HK-2 (cell line): Measurements from ENCODE around the gene MMAB.

Source experiments
- DNase-seq: peaks from one replicate; pipeline ENCODE4 v3.0.0-alpha.2; 2018; ENCODE audit not compliant: unreplicated experiment

MMAB gene

GRCh38 chr12:109559200-109559505 is 14.2 kb downstream of the MMAB start:
- no peak for DNase-seq

DNA sequence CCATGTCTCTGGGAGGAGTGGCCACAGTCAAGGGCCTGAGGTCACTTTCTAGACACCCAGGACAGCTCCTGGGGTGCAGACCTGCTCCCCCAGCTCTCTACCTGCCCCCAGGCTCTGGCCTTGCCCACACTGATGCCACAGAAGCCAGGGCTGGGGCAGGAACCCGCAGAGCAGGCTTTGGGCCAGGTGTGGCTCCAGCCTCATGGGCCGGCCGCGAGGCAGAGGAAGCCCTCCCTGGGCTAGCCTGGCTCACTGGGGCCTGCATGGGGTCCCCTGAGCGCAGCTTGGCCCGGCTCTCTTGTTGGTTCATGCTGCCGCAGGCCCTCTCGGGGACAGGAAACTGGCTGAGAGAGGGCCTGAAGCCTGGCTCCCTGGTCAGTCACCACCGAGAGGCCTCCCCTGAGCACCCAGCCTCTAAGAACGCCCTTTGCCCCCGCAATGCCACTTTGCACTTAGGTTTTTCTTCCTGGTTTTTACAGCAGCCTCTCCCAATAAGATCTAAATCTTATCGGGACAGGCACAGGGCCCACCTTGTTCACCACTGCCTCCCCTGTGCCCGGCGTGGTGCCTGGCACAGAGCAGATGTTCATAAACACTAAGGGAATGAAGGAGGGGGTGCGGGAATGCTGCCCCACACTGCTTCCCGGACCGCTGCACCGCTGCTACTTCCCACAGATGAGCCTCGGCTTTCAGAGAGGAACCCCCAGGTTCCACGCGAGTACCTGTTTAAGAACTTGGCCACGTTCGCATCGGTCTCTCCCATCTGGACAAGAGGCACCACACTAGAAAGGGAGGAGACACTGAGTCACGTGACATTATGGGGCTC is 14.7 kb downstream of the MMAB start:
- DNase-seq = no peak

DNA sequence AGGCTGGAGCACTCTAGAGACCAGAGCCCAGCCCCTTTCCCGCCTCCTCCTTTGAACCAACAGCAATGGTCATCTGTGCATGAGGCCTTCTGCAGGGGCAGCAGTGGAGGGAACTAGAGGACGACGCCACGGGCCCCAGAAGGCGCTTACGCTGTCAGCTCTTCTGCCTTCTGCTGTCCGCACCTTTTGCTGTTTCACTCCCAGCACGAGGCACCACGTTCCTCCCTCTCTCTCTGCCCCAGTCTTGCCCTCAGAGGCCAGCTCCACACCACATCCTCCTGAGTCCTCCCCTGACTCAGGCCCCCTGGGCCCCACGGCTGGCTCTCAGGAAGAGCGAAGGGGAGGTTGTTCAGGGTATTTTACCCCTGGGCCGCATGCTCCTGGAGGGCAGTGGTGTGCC is 15.5 kb downstream of the MMAB start:
- no peak for DNase-seq

DNA sequence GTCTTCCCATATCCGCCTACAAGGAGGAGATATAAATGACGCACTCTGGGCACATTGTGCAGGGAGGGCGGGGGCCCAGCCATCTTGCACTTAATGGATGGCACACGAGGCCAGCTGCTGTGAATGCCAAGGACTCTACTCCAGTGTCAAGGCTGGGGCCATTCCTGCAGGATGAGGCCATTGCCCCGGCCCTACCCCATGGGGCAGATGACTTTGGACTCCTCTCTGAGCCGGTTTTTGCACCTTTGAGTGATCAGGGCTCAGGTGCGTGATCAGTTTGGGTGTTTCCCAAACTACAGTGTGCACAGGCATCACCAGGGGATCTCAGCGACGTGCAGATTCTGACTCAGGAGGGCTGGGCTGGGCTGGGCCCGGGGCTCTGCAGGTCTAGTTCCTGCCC is 16.1 kb downstream of the MMAB start:
- DNase-seq = no peak

DNA sequence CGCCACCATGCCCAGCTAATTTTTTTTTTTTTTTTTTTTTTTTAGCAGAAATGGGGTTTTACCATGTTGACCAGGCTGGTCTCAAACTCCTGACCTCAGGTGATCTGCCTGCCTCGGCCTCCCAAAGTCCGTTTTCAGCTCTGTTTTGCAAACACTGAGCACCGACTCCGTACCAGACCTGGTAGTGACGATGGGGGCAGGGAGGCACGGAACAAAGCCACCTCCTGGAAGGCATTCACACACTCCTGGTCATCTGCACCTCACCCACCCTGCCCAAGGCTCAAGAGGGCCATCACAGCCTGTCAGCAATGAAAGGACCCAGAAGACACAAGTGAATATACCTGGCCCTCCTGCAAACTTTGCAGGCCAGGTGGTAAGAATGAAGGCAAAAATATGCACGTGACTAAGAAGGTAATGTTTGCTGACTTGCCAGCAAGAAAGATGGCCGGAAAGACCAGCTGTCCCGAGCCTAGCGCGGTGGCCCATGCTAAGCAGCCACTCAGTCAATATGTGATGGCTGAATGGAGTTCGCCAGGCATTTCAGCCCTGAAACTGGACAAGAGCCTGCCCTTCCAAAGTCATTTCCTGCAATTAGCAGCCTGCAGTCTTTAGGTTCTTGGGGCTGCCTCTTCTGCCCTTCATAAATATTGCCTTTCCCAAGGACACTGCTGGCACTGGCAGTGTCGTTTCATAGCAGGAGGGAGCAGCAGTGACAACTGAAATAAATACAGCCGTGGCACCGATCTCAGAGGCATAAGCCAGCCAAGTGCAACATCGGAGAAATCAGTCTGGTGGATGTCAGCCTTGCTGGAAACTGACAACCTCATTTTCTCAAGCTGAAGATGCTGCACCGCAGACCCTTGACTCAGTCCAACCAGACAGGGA is 17.6 kb downstream of the MMAB start:
- DNase-seq = no peak

DNA sequence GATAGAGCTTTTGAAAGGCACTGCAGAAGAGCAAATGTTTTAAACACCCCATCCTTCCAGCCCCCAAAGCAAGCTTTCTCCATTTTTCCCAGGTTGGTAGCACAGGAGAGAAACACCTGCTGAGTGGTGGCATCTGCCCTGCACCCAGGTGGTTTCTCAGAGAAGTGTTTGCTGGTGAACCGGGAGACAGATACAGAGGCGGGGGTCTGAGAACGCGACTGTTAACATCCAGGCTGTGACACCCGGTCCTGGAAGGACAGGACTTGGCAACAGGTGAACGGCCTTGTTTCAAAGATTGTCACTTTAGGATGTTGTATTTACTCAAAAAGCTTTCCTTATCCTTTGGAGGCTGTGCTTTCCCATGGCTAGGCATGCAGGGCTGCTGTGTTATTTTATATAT is 18.5 kb downstream of the MMAB start:
- DNase-seq = no peak

- no peak for DNase-seq
Measured at GRCh38 chr12:109553906-109554500, 19.3 kb downstream of the MMAB start.

- no peak for DNase-seq
Measured at GRCh38 chr12:109553483-109553882, 19.8 kb downstream of the MMAB start.

- no peak for DNase-seq
Measured at GRCh38 chr12:109552971-109553370, 20.3 kb downstream of the MMAB start.

- no peak for DNase-seq
Measured at GRCh38 chr12:109551108-109551507, 22.2 kb downstream of the MMAB start.

DNA sequence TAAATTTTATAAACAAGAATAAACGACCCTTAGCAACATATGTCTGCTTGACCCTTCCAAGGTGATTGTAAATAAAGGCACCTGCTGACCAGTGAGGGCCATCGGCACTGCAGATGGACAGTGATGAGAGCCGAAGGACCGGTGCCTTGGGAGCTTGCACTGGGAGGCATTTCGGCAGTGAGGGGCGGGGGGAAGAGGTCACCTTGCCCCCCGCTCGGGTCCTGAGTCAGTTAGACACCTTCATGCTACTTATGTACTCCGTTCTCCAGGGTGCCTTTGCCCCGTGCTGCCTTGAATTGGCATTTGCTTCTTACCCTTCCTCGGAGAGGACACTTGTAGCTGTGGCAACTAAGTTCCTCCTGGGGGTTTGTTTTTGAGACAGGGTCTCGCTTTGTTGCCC is 23.0 kb downstream of the MMAB start:
- DNase-seq = no peak

DNA sequence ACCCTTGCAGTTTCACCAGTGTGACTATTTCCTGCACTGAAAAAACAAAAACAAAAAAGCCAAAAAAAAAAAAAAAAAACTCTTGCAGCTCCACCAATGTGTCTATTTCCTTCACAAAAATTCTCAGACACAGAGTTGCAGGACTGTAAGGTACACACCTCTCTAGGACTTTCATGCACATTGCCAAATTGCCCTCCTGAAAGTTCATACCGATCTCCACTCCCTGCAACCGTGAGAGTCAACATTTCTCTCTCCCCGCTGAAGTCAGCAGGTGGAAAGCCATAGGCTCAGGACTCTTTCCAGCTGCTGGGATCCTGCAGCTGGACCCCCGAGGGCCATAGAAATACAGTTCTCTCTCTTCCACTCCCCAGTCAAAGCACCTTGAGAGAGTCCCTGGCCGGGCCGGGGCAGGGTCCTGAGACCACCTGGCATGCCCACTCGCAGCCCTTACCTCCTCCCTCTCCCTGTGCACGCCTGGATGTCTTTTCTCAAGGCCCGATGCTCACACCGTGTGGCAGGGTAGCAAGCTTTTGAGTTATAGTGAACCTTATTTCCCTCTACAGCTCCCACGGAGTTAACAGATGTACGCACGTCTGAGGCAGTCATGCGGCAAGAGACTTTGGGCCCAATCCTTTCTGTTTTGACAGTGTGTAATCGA is 23.6 kb downstream of the MMAB start:
- no peak for DNase-seq

DNA sequence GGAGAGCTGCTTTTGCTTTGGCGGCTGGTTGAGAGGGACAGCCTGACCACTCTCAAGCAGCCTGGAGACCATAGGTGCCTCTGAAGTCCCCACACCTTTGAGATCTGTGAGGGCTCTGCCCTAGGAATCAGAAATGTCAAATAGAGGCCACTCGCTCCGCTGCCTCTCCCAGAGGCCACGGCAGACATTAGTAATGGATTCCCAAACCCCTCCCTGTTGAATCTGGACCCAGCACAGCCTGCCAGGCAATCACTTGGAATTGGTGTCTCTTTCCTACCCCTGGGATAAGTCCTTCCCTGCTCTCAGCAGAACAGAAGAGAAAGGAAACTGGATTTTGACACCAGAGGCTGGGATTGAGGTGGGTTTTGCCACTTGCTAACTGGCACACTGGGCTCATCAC is 25.0 kb downstream of the MMAB start:
- no peak for DNase-seq

- DNase-seq = no peak
Measured at GRCh38 chr12:109547286-109547685, 26.0 kb downstream of the MMAB start.

GRCh38 chr12:109545826-109546225 is 27.5 kb downstream of the MMAB start:
- DNase-seq = no peak

DNA sequence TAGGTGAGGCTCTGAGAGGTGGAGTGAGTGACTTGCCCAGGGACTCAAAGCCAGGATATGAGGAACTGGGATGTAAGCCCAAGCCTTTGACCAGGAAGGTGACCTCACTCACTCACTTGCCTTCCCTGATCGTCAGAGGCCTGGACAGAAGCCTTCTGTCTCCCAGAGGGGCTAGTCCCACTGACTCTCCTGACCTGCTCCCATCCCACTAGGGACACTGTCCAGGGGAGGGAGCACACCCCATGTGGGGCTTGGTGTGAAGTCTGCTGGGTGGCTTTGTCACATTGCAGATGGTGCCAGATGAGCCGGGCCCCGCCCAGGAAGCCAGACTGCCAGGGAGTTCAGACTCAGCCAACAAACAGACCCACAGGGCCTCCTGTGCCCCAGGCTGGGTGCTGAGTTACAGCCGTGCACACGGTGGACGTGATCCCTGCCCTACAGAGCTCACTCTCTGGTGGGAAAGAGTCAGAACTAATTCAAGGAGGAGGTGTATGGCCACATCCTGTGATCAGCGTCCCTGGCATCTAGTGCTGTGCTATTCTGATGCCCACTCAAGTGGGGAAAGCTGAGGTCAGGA is 28.3 kb downstream of the MMAB start:
- peak; percentile 53 for DNase-seq

GRCh38 chr12:109542876-109543275 is 30.4 kb downstream of the MMAB start:
- DNase-seq = no peak

GRCh38 chr12:109542014-109542413 is 31.3 kb downstream of the MMAB start:
- no peak for DNase-seq

GRCh38 chr12:109541413-109541726 is 31.9 kb downstream of the MMAB start:
- no peak for DNase-seq

- no peak for DNase-seq
Measured at GRCh38 chr12:109540526-109541412, 32.5 kb downstream of the MMAB start.

DNA sequence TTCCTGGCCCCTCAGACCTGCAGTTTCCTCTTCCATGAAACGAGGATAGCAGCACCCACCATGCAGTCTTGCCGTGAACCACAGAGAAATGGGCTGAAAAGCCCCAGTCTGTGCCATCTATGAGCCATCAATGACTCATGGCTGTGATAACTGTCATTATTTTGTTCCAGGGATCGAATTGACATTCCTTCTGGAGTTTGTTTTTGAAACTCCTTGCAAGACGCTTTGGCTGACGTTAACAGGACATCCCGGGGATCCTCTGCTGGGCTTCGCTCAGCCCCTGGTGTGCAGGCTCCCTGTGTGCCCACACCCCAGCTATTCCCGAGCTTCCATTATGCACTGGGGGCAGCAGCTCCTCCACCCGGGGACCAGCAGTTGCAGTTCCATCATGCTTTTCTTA is 33.8 kb downstream of the MMAB start:
- no peak for DNase-seq
